Spleen (tissue), 7 donors: ENCODE data around the gene ALDOA.

Experiments
- POLR2A ChIP-seq, 3 donors: fragments of 450-650 bp; IDR thresholded peaks; one replicate each; pipeline ENCODE4 v1.5.1; 2017; ENCODE audit warnings: antibody characterized with exemption in 3 of 3, mild to moderate bottlenecking in 1 of 3
- POLR2AphosphoS5 ChIP-seq, 3 donors: sonication (generic); formaldehyde crosslinking; IDR thresholded peaks; one replicate each; pipeline ENCODE4 v1.5.1; 2017; ENCODE audit warnings: antibody characterized with exemption in 3 of 3
- TF ChIP-seq, protein P1 (sequence below), 11 experiments: fragments of 200-600 bp in 7 of 11; fragments of 450-650 bp in 4 of 11; sonication (generic) in 4 of 11; IDR thresholded peaks in 8 of 11; conservative IDR thresholded peaks in 3 of 11; 1 replicate in 7 of 11; 2 replicates in 4 of 11; pipeline versions ENCODE4 v1.4.0 to v1.8.0; 2016 to 2021; ENCODE audit warnings: antibody characterized with exemption in 11 of 11, inconsistent platforms in 4 of 11, mild to moderate bottlenecking in 1 of 11
- donor health status: DM: no; HTN: no; CAD: no; lungs with moderate emphysema.
- donor health status: DM: no; HTN: no; CAD: no.
- donor health status: DM: no; HTN: no; CAD: no.

DNA sequence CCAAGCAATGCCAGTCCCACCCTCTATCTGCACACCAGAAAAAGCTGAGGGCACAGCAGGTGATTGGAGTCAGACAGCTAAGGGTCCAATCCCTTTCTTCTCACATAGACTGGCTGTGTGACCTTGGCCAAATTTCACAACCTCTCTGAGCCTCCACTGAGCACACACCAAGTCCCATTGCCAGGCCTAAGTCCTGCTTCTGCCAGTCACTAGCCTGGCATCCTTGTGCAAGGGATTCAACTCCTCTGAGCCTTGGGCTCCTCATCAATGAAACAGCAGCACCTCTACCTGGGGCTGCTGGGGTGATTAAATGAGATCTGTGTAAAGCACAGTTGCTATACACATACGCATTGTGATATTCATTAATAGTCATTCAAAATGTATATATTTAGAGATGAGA is 19.0 kb upstream of the ALDOA start:
- no peak for TF ChIP-seq POLR2A (IDR thresholded peaks at IDR 0.05)
- no peak for TF ChIP-seq POLR2AphosphoS5 (IDR thresholded peaks at IDR 0.05)
- TF ChIP-seq, protein P1, sequence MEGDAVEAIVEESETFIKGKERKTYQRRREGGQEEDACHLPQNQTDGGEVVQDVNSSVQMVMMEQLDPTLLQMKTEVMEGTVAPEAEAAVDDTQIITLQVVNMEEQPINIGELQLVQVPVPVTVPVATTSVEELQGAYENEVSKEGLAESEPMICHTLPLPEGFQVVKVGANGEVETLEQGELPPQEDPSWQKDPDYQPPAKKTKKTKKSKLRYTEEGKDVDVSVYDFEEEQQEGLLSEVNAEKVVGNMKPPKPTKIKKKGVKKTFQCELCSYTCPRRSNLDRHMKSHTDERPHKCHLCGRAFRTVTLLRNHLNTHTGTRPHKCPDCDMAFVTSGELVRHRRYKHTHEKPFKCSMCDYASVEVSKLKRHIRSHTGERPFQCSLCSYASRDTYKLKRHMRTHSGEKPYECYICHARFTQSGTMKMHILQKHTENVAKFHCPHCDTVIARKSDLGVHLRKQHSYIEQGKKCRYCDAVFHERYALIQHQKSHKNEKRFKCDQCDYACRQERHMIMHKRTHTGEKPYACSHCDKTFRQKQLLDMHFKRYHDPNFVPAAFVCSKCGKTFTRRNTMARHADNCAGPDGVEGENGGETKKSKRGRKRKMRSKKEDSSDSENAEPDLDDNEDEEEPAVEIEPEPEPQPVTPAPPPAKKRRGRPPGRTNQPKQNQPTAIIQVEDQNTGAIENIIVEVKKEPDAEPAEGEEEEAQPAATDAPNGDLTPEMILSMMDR (IDR thresholded peaks at IDR 0.05 in 8 of 11, conservative IDR thresholded peaks at IDR 0.05 in 3 of 11): no peak
